ENCODE results near the gene SIRT3.
"Not testable (repeated sequence)": the region's sequence is repeated elsewhere in the genome, so short reads cannot be mapped to it uniquely, and the experiment has no call there.

Gene SIRT3

GRCh38 chr11:203056-203944, 32.8 kb downstream of the SIRT3 start:
- Mint-ChIP-seq H3K4me3 (peak overlapping the region; percentile 17), H3K36me3 (ENCODE audit: low read depth) (peaks cover 20% of the 10 kb centered on the region), H3K27me3 (ENCODE audit: low read depth) (no peaks in the 10 kb centered on the region), H3K4me1 (ENCODE audit: low read depth) (peaks cover 33% of the 10 kb centered on the region), H3K27ac (peak overlapping the region; percentile 59), H3K9me3 (no peaks in the 10 kb centered on the region)
- DNase-seq (ENCODE audit: low spot score), result no peak

- Mint-ChIP-seq H3K4me3 (peak overlapping the region; percentile 40), H3K27me3 (ENCODE audit: low read depth) (no peaks in the 10 kb centered on the region), H3K4me1 (ENCODE audit: low read depth) (peaks cover 33% of the 10 kb centered on the region), H3K27ac (peak overlapping the region; percentile 86), H3K36me3 (ENCODE audit: low read depth) (peaks cover 20% of the 10 kb centered on the region), H3K9me3 (no peaks in the 10 kb centered on the region)
- no peak for DNase-seq (ENCODE audit: low spot score)
Observed at GRCh38 chr11:202490-202889, 33.7 kb downstream of the SIRT3 start.

- DNase-seq (ENCODE audit: low spot score), result no peak
Observed at GRCh38 chr11:201966-202365, 34.2 kb downstream of the SIRT3 start.

GRCh38 chr11:200224-201003, 35.7 kb downstream of the SIRT3 start:
- peaks cover 14% of the 10 kb centered on the region for H3K36me3 Mint-ChIP-seq (ENCODE audit: low read depth)
- no peaks in the 10 kb centered on the region for H3K27me3 Mint-ChIP-seq (ENCODE audit: low read depth)
- H3K9me3 Mint-ChIP-seq, result no peaks in the 10 kb centered on the region
- H3K27ac Mint-ChIP-seq, result no peak overlapping the region
- H3K4me1 Mint-ChIP-seq (ENCODE audit: low read depth), result peaks cover 27% of the 10 kb centered on the region
- DNase-seq (ENCODE audit: low spot score), result no peak
- H3K4me3 Mint-ChIP-seq, result no peak overlapping the region

More at GRCh38 chr11:201966-202365, 34.2 kb downstream of the SIRT3 start:
- Mint-ChIP-seq H3K4me3 (peak overlapping the region; percentile 40), H3K27me3 (ENCODE audit: low read depth) (no peaks in the 10 kb centered on the region), H3K36me3 (ENCODE audit: low read depth) (peaks cover 19% of the 10 kb centered on the region), H3K4me1 (ENCODE audit: low read depth) (peaks cover 33% of the 10 kb centered on the region), H3K27ac (peak overlapping the region; percentile 86), H3K9me3 (no peaks in the 10 kb centered on the region)

- H3K36me3 Mint-ChIP-seq (ENCODE audit: low read depth), result peaks cover 14% of the 10 kb centered on the region
- H3K4me3 Mint-ChIP-seq, result no peak overlapping the region
- peaks cover 24% of the 10 kb centered on the region for H3K4me1 Mint-ChIP-seq (ENCODE audit: low read depth)
- DNase-seq (ENCODE audit: low spot score), result peak; percentile 3
- no peaks in the 10 kb centered on the region for H3K27me3 Mint-ChIP-seq (ENCODE audit: low read depth)
- H3K27ac Mint-ChIP-seq, result no peak overlapping the region
- H3K9me3 Mint-ChIP-seq, result no peaks in the 10 kb centered on the region
Observed at GRCh38 chr11:199782-200181, 36.4 kb downstream of the SIRT3 start.

GRCh38 chr11:199004-199581, 37.0 kb downstream of the SIRT3 start:
- Mint-ChIP-seq H3K9me3 (no peaks in the 10 kb centered on the region), H3K27me3 (ENCODE audit: low read depth) (no peaks in the 10 kb centered on the region), H3K27ac (no peak overlapping the region), H3K4me1 (ENCODE audit: low read depth) (peaks cover 24% of the 10 kb centered on the region), H3K4me3 (no peak overlapping the region), H3K36me3 (ENCODE audit: low read depth) (peaks cover 11% of the 10 kb centered on the region)
- no peak for DNase-seq (ENCODE audit: low spot score)

- H3K36me3 Mint-ChIP-seq (ENCODE audit: low read depth), result peaks cover 6% of the 10 kb centered on the region
- no peak overlapping the region for H3K4me3 Mint-ChIP-seq
- DNase-seq (ENCODE audit: low spot score), result no peak
- no peaks in the 10 kb centered on the region for H3K9me3 Mint-ChIP-seq
- peak overlapping the region; percentile 24 for H3K27ac Mint-ChIP-seq
- H3K27me3 Mint-ChIP-seq (ENCODE audit: low read depth), result peaks cover 2% of the 10 kb centered on the region
- H3K4me1 Mint-ChIP-seq (ENCODE audit: low read depth), result peaks cover 21% of the 10 kb centered on the region
Observed at GRCh38 chr11:198236-198806, 37.8 kb downstream of the SIRT3 start.

- H3K27ac Mint-ChIP-seq, result no peak overlapping the region
- H3K4me1 Mint-ChIP-seq (ENCODE audit: low read depth), result peaks cover 15% of the 10 kb centered on the region
- H3K9me3 Mint-ChIP-seq, result no peaks in the 10 kb centered on the region
- no peak for DNase-seq (ENCODE audit: low spot score)
- H3K36me3 Mint-ChIP-seq (ENCODE audit: low read depth), result peaks cover under 1% of the 10 kb centered on the region
- no peak overlapping the region for H3K4me3 Mint-ChIP-seq
- peaks cover 2% of the 10 kb centered on the region for H3K27me3 Mint-ChIP-seq (ENCODE audit: low read depth)
Observed at GRCh38 chr11:197741-198235, 38.4 kb downstream of the SIRT3 start.

- Mint-ChIP-seq H3K4me3 (no peak overlapping the region), H3K27ac (no peak overlapping the region), H3K9me3 (no peaks in the 10 kb centered on the region), H3K36me3 (ENCODE audit: low read depth) (no peaks in the 10 kb centered on the region), H3K27me3 (ENCODE audit: low read depth) (peaks cover 2% of the 10 kb centered on the region), H3K4me1 (ENCODE audit: low read depth) (peaks cover 12% of the 10 kb centered on the region)
- DNase-seq (ENCODE audit: low spot score), result peak; percentile 3
Observed at GRCh38 chr11:196786-197731, 39.1 kb downstream of the SIRT3 start.

- not testable (repeated sequence) for DNase-seq (ENCODE audit: low spot score); H3K4me1 Mint-ChIP-seq (ENCODE audit: low read depth)
Observed at GRCh38 chr11:193481-193880, 42.7 kb downstream of the SIRT3 start.

GRCh38 chr11:192674-193128, 43.4 kb downstream of the SIRT3 start, which contains the start of gene SCGB1C1:
TSS of gene SCGB1C1 (plus strand) at chr11:193078. CDS start at chr11:193100, 22 bp downstream.
- H3K9me3 Mint-ChIP-seq; H3K36me3 Mint-ChIP-seq (ENCODE audit: low read depth); H3K4me1 Mint-ChIP-seq (ENCODE audit: low read depth); H3K27me3 Mint-ChIP-seq (ENCODE audit: low read depth); DNase-seq (ENCODE audit: low spot score): not testable (repeated sequence)
- Mint-ChIP-seq H3K27ac (peak within 1 kb of the TSS; percentile 70), H3K4me3 (peak within 1 kb of the TSS; percentile 42)

More at GRCh38 chr11:193481-193880, 42.7 kb downstream of the SIRT3 start:
- not testable (repeated sequence) for H3K27me3 Mint-ChIP-seq (ENCODE audit: low read depth); H3K36me3 Mint-ChIP-seq (ENCODE audit: low read depth); H3K9me3 Mint-ChIP-seq; H3K27ac Mint-ChIP-seq; H3K4me3 Mint-ChIP-seq

GRCh38 chr11:191490-192478, 44.4 kb downstream of the SIRT3 start:
- not testable (repeated sequence) for H3K27me3 Mint-ChIP-seq (ENCODE audit: low read depth)
- DNase-seq (ENCODE audit: low spot score), result peak; percentile 55
- peak overlapping the region; percentile 63 for H3K4me3 Mint-ChIP-seq

More at GRCh38 chr11:191490-192478, 44.4 kb downstream of the SIRT3 start:
- not testable (repeated sequence) for H3K9me3 Mint-ChIP-seq; H3K4me1 Mint-ChIP-seq (ENCODE audit: low read depth); H3K36me3 Mint-ChIP-seq (ENCODE audit: low read depth)
- peak overlapping the region; percentile 94 for H3K27ac Mint-ChIP-seq

Measured in T-helper 2 cell treated with Interferon-gamma antibody and Interleukin-4, amounts not matched to agents 5 μg/mL and 100 μg/mL, for 36 hours (primary cell).